HG03175 (cell line): ENCODE data around the gene ASXL1.

Experiments used
- ATAC-seq: cut with Tn5 transposase; IDR thresholded peaks from one replicate; pipeline ENCODE4 v1.9.1; 2021; ENCODE audit warnings: mild to moderate bottlenecking, moderate library complexity; ENCODE audit not compliant: unreplicated experiment

The ASXL1 gene

DNA sequence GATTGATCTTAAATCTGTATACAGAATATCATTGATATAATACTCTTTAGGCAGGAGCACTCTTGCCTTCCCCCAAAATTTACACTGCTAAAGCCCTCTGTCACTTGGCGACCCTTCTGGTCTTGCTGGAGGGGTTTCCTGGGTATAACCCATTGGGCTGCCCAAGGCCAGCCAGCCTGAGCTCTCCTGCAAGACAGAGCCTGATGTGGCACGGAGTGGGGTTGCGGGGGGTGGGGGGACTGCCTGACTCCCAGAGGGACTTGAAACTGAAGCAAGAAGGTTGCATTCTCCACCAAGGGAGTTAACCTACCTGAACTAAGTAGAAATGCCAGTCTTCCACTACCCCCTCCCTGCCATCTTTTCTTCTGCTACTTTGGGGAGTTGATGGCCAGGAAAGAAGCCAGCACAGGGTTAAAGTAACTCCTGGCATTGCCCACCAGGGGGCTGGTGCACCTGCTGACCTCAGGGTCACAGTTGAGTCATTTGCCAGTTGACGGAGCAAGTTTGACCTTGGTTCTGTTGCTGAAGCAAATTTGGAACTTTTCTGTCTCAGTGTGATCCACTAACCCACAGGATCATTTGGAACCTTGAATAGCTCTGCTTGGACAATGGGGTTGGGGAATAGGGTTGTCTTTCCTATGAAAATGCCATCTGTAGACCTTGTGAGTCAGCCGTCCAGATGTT lies 79.4 kb downstream of the ASXL1 start:
- no peak for ATAC-seq

DNA sequence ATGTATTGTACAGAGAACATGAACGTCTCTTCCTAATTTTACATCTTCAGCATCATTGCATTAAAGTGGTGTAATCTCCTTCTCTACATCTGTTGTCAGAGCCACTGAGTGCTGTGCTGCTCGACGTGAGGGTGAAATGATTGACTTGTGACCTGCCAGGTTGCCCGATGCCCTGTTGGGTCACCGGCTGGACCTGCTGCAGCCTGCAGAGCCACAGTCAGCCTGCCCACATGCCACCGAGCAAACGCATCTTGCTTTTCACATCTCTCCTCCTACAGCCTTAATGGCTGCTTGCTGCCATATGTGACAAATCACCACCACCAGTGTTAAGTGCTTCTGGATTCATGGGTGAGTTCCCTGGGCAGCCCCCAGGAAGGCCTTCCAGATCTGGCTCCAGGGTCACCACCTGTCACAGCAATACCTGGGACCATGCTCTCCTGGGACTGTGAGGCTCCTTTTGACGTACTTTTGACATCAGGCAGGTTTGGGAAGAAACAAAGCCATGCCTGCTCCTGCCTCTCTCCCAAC lies 80.3 kb downstream of the ASXL1 start:
- no peak for ATAC-seq

GRCh38 chr20:32439132-32439829 lies 81.2 kb downstream of the ASXL1 start:
- no peak for ATAC-seq

GRCh38 chr20:32440069-32440757 lies 82.1 kb downstream of the ASXL1 start:
- no peak for ATAC-seq

GRCh38 chr20:32440758-32441078 lies 82.6 kb downstream of the ASXL1 start:
- no peak for ATAC-seq

DNA sequence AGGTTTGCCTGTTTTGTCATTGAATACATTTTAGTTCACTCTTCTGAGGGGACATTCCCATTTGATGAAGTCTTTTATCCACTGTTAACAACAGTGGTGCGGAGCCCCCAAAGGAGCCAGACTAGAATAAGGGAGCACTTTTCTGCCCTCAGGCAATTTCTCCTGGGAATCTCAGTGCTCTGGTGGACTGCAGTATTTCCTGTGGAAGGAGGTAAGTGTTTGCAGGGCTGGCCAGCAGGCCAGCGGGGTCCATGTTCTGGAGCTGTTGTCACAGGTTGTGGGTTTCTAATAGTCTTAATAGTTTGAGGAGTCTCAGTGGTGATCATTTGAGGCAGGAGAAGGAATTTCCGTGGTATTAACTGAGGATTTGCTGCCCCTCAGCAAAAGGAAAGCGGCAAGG lies 83.5 kb downstream of the ASXL1 start:
- ATAC-seq, result no peak

- ATAC-seq, result no peak
These were observed 84.7 kb downstream of the ASXL1 start for GRCh38 chr20:32442630-32443373.

DNA sequence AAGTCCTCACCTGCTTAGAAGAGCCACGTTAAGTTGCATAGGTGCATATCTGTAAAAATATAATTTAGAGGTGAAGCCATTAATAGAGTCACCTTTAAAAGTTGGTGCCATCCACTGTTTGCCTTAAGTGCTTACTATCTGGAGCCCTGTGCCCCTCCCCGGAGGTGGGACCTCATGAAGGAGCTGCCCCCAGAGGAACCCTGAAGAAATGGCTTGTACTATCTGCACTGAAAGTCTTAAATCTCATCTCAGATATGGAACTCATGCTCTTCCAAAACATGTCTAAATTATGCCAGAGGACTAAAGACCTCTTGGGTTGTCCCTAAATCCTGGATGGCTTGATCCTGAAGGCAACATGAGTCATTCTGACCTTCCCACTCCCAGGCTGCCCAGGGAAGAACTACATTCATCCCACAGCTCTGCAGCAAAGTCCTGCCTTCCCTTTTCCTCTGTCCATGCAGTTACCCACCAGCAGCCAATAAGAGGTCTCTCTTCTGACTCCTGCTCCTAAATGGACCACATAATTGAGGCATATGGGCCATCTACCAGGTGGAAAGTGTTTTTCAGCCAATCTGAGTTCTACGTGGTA lies 85.3 kb downstream of the ASXL1 start:
- ATAC-seq, result no peak

DNA sequence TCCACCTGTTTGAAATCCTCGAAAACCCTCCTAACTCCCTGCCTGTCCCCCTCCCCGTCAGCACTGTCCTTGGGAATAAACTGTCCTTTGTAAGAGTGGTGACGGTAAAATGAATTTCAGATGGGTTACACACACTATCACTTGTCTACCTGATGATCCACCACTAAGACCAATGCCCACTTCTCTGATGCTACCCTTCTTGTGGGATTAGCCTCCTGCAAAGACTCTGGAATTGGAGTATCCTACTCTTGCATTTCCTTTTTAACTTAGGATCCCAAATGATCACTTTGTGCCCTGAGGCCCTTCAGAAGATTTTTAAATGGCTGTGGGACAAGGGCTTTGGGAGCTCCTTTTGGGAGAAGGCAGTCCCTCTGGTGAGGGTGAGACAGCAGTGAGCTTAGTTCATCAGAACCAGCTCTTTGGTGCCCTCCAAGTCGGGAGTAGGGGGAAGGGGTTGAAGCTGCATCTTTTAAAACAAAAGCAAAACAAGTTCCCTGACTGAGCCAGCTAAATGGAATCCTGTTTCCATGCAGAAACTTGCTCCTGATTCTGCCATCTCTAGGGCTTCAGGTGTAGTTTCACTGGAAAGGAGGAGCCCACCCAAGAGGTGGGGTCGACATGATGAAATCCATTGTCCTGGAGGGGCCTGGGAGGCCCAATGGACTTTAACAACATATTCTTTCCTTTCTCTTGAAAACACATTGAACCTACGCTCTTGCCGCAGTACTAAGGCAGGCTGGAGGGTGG lies 86.5 kb downstream of the ASXL1 start:
- ATAC-seq, result no peak

GRCh38 chr20:32445539-32446273 lies 87.6 kb downstream of the ASXL1 start:
- no peak for ATAC-seq

GRCh38 chr20:32446301-32447100 lies 88.4 kb downstream of the ASXL1 start:
- ATAC-seq, result no peak

DNA sequence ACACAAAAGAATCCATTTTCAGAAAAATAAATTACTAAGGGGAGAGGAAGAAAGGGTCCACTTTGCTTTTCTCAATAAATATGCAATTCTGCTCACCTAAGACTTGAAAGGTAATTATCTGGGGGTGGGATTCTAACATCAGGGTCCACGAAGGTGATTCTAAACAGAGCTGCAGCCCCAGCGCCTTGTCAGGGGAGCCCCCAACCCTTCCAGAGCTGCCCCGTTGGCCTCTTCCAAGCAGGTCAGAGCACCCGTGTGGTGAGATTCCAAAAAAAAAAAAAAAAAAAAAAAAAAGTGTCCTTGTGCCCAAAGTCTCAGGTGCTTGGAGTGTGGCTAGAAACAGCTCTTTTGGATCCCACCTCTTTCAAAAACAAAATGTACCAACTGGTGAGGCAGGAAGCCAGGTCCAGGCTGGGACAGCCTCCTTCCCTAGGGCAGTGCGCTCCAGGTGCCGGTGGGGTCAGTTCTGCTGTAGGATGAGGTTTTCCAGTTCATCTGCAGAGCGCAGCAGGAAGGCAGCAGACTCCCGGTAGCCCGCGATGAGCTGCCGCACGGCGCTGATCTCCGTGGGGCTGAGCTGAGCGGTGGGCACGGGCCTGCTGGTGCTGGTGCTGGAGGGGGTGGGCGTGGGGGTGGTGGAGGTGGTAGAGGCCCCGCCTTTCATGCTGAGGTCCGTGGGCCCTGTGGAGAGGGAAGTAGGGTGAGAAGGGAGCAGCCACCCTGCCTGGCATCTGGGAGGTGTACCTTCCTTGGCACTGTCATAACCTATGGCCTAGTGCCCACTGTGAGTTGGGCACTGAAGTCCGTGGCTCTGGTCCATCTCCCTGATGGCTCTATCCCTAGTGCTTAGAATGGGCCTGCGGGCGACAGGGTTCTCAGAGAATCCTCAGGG lies 89.3 kb downstream of the ASXL1 start:
- no peak for ATAC-seq

GRCh38 chr20:32448306-32449056 lies 90.3 kb downstream of the ASXL1 start:
- ATAC-seq, result no peak

- no peak for ATAC-seq
These were observed 91.1 kb downstream of the ASXL1 start for GRCh38 chr20:32449057-32449889.

DNA sequence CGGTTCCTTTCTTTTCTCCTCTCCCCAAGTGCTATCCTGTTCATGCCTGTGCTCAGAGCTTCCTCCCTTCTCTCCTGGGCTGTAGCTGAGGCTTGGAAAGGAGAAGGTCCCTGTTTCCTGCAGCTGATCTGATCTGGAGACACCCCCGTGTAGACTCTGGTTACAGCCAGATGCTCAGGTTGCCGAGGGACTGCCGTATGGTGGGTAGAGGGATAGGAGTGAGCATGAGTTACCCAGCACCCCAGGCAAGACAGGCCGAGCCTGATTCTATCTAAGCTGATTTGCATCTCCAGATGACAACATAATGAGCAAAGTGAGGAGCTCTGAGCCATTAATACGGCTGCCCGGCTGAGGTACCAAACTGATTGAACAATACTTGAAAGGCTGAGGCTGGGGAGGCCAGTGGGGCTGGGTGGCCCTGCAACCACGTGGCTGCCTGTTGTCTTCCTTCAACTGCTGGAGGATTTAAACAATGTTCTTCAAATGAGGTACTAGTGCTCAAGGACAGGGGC lies 91.8 kb downstream of the ASXL1 start:
- ATAC-seq, result no peak

GRCh38 chr20:32450484-32451061 lies 92.4 kb downstream of the ASXL1 start:
- no peak for ATAC-seq
